ENCODE data around the gene GAS7. TPM values are rescaled to one million over a fixed set of nuclear protein-coding genes. Genes with fewer than 3 reads are reported as not detected.

Gene GAS7
- total and polyA plus RNA-seq, 10 of the 15 experiments (the other 5 are each of a cell fraction or from before 2014, with no cell fraction given), result 2.3 to 53.4 (median 24.0) TPM

GRCh38 chr17:10171122-10171571, 27.3 kb downstream of the GAS7 start:
- peaks cover 17% of the 10 kb centered on the region for H3K4me1 ChIP-seq (ENCODE audit: control insufficient read depth, insufficient read depth, low read length)
- no peaks in the 10 kb centered on the region for H4K20me1 ChIP-seq (ENCODE audit: control insufficient read depth, insufficient read depth)
- H3K27ac ChIP-seq (ENCODE audit: control insufficient read depth, insufficient read depth), result no peak overlapping the region
- in situ Hi-C loops (cut with MboI) (no loop called here), intact Hi-C loops (cut with micrococcal nuclease; ENCODE audit: unreplicated experiment) (no loop called here)
- no TSS peak for BruUV-seq (replicated peaks)
- 55% methylated on average over 8 of the region's 8 CpGs for WGBS (ENCODE audit: insufficient coverage, insufficient replicate concordance, low lambda C conversion rate, missing lambda C conversion rate)
- H3K4me3 ChIP-seq, result no peak overlapping the region
- ChIA-PET CTCF (interaction anchor here (1.1 kb wide), 1 partner anchor 56 kb away, joined by 3 read pairs; no protein-coding TSS in a partner anchor), SMC1A (ENCODE audit: uncharacterized antibody, unreplicated experiment) (no interaction called here), RAD21 (ENCODE audit: unreplicated experiment) (interaction anchor here (0.6 to 1.1 kb wide), 2 partner anchors 162 to 246 kb away, joined by 3 read pairs; no protein-coding TSS in a partner anchor), POLR2A (no interaction called here)
- 0 out of 2 replicates have a peak overlapping the region, but pooled peaks have one; percentile 17 for H3K4me2 ChIP-seq (ENCODE audit: control insufficient read depth, insufficient read depth)
- no peaks in the 10 kb centered on the region for H3K79me2 ChIP-seq (ENCODE audit: control insufficient read depth, insufficient read depth, low read length)
- FAIRE-seq, result no peak
- H3K36me3 ChIP-seq (ENCODE audit: control insufficient read depth in 2 of 2, insufficient read depth in 2 of 2, low read length in 1 of 2), result no peaks in the 10 kb centered on the region
- H3K9me3 ChIP-seq (replicated peaks; ENCODE audit: control insufficient read depth, insufficient read depth, low read length), result no peaks in the 10 kb centered on the region; the same call in 2 of the 3 replicates
- H3K27me3 ChIP-seq (replicated peaks in 1 of 2; ENCODE audit: control insufficient read depth in 2 of 2, insufficient read depth in 2 of 2, low read length in 1 of 2), result no peaks in the 10 kb centered on the region; a peak in 2 of 4 replicates
- DNase-seq (ENCODE audit: low read depth, low spot score), result no peak
- no peak overlapping the region for H3K9ac ChIP-seq (ENCODE audit: control insufficient read depth, insufficient read depth, low read length)
- ATAC-seq, result no peak
- no peak overlapping the region; the same call in 1 of the 2 replicates for H2AFZ ChIP-seq (ENCODE audit: control insufficient read depth, low read depth, low read length)
- no peak for TF ChIP-seq PKNOX1 (IDR thresholded peaks at IDR 0.05)
- TF ChIP-seq KDM1A (IDR thresholded peaks at IDR 0.05; ENCODE audit: borderline replicate concordance), result no peak
- no peak for TF ChIP-seq NR2C2 (IDR thresholded peaks at IDR 0.05; ENCODE audit: borderline replicate concordance, control insufficient read depth, insufficient read length, low read depth)
- no peak for TF ChIP-seq LARP7 (IDR thresholded peaks at IDR 0.05)

DNA sequence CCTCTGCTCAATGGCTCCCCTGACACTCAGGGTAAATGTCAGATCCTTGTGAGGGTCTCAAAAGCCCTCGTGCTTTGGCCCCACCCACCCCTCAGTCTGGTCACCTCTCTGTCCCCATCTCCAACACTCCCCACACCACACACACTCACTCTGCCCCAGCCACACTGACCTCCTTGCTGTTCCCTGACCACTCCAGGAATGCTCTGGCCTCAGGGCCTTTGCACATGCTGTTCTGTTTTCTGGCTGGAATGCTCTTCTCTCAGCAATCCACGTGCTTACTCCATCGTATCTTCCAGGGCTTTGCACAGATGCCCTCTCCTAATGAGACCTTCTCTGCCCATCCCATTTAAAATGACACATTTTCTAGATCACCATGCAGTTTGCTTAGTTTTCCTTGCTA, 28.2 kb downstream of the GAS7 start:
- no TSS peak for BruUV-seq (replicated peaks)
- CTCF ChIA-PET, result interaction anchor here (1.1 kb wide), 1 partner anchor 57 kb away, joined by 3 read pairs; no protein-coding TSS in a partner anchor
- H3K4me1 ChIP-seq (ENCODE audit: control insufficient read depth, insufficient read depth, low read length), result peaks cover 17% of the 10 kb centered on the region
- no peak overlapping the region for H3K27ac ChIP-seq (ENCODE audit: control insufficient read depth, insufficient read depth)
- H3K9me3 ChIP-seq (replicated peaks; ENCODE audit: control insufficient read depth, insufficient read depth, low read length), result no peaks in the 10 kb centered on the region; the same call in 2 of the 3 replicates
- FAIRE-seq (no peak), DNase-seq (ENCODE audit: low read depth, low spot score) (no peak), ATAC-seq (no peak)
- POLR2A ChIA-PET, result no interaction called here
- no peaks in the 10 kb centered on the region for H3K36me3 ChIP-seq (ENCODE audit: control insufficient read depth in 2 of 2, insufficient read depth in 2 of 2, low read length in 1 of 2)
- no peaks in the 10 kb centered on the region; a peak in 2 of 4 replicates for H3K27me3 ChIP-seq (replicated peaks in 1 of 2; ENCODE audit: control insufficient read depth in 2 of 2, insufficient read depth in 2 of 2, low read length in 1 of 2)
- H2AFZ ChIP-seq (ENCODE audit: control insufficient read depth, low read depth, low read length), result no peak overlapping the region
- in situ Hi-C loops (cut with MboI) (no loop called here), intact Hi-C loops (cut with micrococcal nuclease; ENCODE audit: unreplicated experiment) (no loop called here)
- H3K9ac ChIP-seq (ENCODE audit: control insufficient read depth, insufficient read depth, low read length), result no peak overlapping the region
- 68% methylated on average over 3 of the region's 3 CpGs for WGBS (ENCODE audit: insufficient coverage, insufficient replicate concordance, low lambda C conversion rate, missing lambda C conversion rate)
- no peaks in the 10 kb centered on the region for H4K20me1 ChIP-seq (ENCODE audit: control insufficient read depth, insufficient read depth)
- no peak overlapping the region for H3K4me2 ChIP-seq (ENCODE audit: control insufficient read depth, insufficient read depth)
- SMC1A ChIA-PET (ENCODE audit: uncharacterized antibody, unreplicated experiment), result interaction anchor here (1.2 kb wide), 1 partner anchor 9 kb away, joined by 4 read pairs; no protein-coding TSS in a partner anchor
- TF ChIP-seq DPF2 (IDR thresholded peaks at IDR 0.05), result no peak
- no peak for TF ChIP-seq SMAD1 (IDR thresholded peaks at IDR 0.05; ENCODE audit: low read depth, partially characterized antibody)
- no peak for TF ChIP-seq SMARCA5 (IDR thresholded peaks at IDR 0.05)
- no peak for TF ChIP-seq HSF1 (IDR thresholded peaks at IDR 0.05; ENCODE audit: low read depth, low read length)
- TF ChIP-seq, protein P1, sequence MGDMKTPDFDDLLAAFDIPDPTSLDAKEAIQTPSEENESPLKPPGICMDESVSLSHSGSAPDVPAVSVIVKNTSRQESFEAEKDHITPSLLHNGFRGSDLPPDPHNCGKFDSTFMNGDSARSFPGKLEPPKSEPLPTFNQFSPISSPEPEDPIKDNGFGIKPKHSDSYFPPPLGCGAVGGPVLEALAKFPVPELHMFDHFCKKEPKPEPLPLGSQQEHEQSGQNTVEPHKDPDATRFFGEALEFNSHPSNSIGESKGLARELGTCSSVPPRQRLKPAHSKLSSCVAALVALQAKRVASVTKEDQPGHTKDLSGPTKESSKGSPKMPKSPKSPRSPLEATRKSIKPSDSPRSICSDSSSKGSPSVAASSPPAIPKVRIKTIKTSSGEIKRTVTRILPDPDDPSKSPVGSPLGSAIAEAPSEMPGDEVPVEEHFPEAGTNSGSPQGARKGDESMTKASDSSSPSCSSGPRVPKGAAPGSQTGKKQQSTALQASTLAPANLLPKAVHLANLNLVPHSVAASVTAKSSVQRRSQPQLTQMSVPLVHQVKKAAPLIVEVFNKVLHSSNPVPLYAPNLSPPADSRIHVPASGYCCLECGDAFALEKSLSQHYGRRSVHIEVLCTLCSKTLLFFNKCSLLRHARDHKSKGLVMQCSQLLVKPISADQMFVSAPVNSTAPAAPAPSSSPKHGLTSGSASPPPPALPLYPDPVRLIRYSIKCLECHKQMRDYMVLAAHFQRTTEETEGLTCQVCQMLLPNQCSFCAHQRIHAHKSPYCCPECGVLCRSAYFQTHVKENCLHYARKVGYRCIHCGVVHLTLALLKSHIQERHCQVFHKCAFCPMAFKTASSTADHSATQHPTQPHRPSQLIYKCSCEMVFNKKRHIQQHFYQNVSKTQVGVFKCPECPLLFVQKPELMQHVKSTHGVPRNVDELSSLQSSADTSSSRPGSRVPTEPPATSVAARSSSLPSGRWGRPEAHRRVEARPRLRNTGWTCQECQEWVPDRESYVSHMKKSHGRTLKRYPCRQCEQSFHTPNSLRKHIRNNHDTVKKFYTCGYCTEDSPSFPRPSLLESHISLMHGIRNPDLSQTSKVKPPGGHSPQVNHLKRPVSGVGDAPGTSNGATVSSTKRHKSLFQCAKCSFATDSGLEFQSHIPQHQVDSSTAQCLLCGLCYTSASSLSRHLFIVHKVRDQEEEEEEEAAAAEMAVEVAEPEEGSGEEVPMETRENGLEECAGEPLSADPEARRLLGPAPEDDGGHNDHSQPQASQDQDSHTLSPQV (IDR thresholded peaks at IDR 0.05), result no peak
- no peak for TF ChIP-seq LARP7 (IDR thresholded peaks at IDR 0.05)
- H3K4me3 ChIP-seq, result no peak overlapping the region
- H3K79me2 ChIP-seq (ENCODE audit: control insufficient read depth, insufficient read depth, low read length), result no peaks in the 10 kb centered on the region
- RAD21 ChIA-PET (ENCODE audit: unreplicated experiment), result no interaction called here
